Ishikawa (cell line): Measurements from ENCODE around the gene RABL6.

Source experiments
- CEBPB ChIP-seq: IDR thresholded peaks from 2 replicates; pipeline ENCODE4 v1.6.1; 2012
- CREB1 ChIP-seq: IDR thresholded peaks from 2 replicates; pipeline ENCODE4 v1.6.1; 2012; ENCODE audit warnings: low read depth
- EGR1 ChIP-seq: IDR thresholded peaks from 2 replicates; pipeline ENCODE4 v1.6.1; 2012
- EP300 ChIP-seq: IDR thresholded peaks from 2 replicates; pipeline ENCODE4 v1.6.1; 2012; ENCODE audit warnings: borderline replicate concordance
- FOXM1 ChIP-seq: IDR thresholded peaks from 2 replicates; pipeline ENCODE4 v1.6.1; 2012; ENCODE audit warnings: low read depth, borderline replicate concordance
- MAX ChIP-seq: IDR thresholded peaks from 2 replicates; pipeline ENCODE4 v1.6.1; 2012
- NFIC ChIP-seq: IDR thresholded peaks from 2 replicates; pipeline ENCODE4 v1.6.1; 2012
- RAD21 ChIP-seq: IDR thresholded peaks from 2 replicates; pipeline ENCODE4 v1.6.1; 2012; ENCODE audit warnings: low read depth
- TAF1 ChIP-seq: IDR thresholded peaks from 2 replicates; pipeline ENCODE4 v1.6.1; 2012; ENCODE audit warnings: low read depth, mild to moderate bottlenecking
- TCF12 ChIP-seq: IDR thresholded peaks from 2 replicates; pipeline ENCODE4 v1.6.1; 2012; ENCODE audit warnings: low read depth
- TEAD4 ChIP-seq: IDR thresholded peaks from 2 replicates; pipeline ENCODE4 v1.6.1; 2012
- USF1 ChIP-seq: IDR thresholded peaks from 2 replicates; pipeline ENCODE4 v1.6.1; 2012
- YY1 ChIP-seq: IDR thresholded peaks from 2 replicates; pipeline ENCODE4 v1.6.1; 2012; ENCODE audit warnings: low read depth
- ZBTB7A ChIP-seq: IDR thresholded peaks from 2 replicates; pipeline ENCODE4 v1.6.1; 2012; ENCODE audit warnings: low read depth
- TF ChIP-seq, protein P1 (sequence below): IDR thresholded peaks from 2 replicates; pipeline ENCODE4 v1.6.1; 2012; ENCODE audit warnings: low read depth, mild to moderate bottlenecking

Gene RABL6

GRCh38 chr9:136814725-136815421, 7.1 kb downstream of the RABL6 start:
- no peak for TF ChIP-seq FOXM1
- TF ChIP-seq NFIC = no peak
- TF ChIP-seq, protein P1, sequence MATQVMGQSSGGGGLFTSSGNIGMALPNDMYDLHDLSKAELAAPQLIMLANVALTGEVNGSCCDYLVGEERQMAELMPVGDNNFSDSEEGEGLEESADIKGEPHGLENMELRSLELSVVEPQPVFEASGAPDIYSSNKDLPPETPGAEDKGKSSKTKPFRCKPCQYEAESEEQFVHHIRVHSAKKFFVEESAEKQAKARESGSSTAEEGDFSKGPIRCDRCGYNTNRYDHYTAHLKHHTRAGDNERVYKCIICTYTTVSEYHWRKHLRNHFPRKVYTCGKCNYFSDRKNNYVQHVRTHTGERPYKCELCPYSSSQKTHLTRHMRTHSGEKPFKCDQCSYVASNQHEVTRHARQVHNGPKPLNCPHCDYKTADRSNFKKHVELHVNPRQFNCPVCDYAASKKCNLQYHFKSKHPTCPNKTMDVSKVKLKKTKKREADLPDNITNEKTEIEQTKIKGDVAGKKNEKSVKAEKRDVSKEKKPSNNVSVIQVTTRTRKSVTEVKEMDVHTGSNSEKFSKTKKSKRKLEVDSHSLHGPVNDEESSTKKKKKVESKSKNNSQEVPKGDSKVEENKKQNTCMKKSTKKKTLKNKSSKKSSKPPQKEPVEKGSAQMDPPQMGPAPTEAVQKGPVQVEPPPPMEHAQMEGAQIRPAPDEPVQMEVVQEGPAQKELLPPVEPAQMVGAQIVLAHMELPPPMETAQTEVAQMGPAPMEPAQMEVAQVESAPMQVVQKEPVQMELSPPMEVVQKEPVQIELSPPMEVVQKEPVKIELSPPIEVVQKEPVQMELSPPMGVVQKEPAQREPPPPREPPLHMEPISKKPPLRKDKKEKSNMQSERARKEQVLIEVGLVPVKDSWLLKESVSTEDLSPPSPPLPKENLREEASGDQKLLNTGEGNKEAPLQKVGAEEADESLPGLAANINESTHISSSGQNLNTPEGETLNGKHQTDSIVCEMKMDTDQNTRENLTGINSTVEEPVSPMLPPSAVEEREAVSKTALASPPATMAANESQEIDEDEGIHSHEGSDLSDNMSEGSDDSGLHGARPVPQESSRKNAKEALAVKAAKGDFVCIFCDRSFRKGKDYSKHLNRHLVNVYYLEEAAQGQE = no peak
- TF ChIP-seq ZBTB7A = no peak
- TF ChIP-seq TEAD4 = no peak
- no peak for TF ChIP-seq YY1
- no peak for TF ChIP-seq TCF12
- TF ChIP-seq TAF1 = no peak
- no peak for TF ChIP-seq EP300
- TF ChIP-seq EGR1 = no peak
- TF ChIP-seq CREB1 = no peak
- no peak for TF ChIP-seq RAD21
- no peak for TF ChIP-seq CEBPB
- no peak for TF ChIP-seq MAX
- TF ChIP-seq USF1 = no peak

- TF ChIP-seq EP300 (no peak), CREB1 (no peak), NFIC (no peak), RAD21 (no peak), YY1 (no peak), EGR1 (no peak), TEAD4 (no peak), MAX (no peak), USF1 (no peak), TCF12 (no peak)
- TF ChIP-seq, protein P1 = no peak
Measured at GRCh38 chr9:136815422-136815782, 7.7 kb downstream of the RABL6 start.

DNA sequence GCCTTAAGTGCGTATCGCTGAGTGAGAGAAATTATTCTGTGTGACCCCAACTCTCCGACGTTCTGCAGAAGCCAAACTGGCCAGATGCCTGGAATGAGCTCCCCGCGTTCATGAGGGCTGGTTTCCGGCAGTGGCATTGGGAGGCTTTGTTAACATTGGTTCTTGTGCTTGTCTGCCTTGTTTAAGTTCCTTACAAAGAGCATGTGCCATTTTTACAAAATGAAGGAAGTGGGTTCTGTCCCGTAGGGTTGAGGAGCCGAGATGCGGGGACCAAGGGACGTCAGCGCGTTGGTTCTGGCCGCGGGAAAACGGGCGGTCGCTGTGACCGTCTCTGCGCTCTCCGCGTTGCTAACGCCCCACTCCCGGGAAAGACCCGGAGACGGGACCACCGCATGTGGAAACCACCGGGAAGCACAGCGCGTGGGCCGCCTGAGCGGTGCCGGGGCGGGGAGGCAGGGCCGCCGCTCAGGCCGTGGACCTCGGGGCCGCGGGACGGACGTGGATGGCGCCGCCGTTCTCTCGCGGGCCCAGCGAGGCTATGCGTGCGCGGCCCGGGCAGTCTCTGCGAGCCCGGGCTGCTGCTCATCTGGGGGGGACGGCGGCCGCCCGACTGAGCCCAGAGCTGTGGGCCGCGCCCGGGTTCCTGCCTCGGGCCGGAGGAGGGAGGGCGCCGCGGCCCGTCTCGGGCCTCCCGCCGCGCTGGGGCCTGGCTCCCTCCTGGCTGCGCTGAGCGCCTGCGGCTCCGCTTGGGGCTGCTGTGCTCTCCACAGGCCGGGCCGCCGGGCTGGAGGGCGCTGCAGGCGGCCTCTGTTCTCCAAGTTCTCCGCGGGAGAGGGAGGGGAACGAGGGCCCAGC, 13.4 kb downstream of the RABL6 start:
- no peak for TF ChIP-seq EP300
- TF ChIP-seq EGR1 = no peak
- no peak for TF ChIP-seq USF1
- TF ChIP-seq RAD21 = no peak
- no peak for TF ChIP-seq YY1
- TF ChIP-seq ZBTB7A = no peak
- TF ChIP-seq TEAD4 = no peak
- TF ChIP-seq, protein P1 = no peak
- TF ChIP-seq CREB1 = no peak
- TF ChIP-seq MAX = no peak
- TF ChIP-seq TCF12 = no peak
- TF ChIP-seq CEBPB = no peak
- TF ChIP-seq TAF1 = no peak
- TF ChIP-seq NFIC = no peak
- no peak for TF ChIP-seq FOXM1
